GM19468 (cell line): ENCODE measurements around the gene CORO1C.
"Not testable (repeated sequence)": the region's sequence is repeated elsewhere in the genome, so short reads cannot be mapped to it uniquely, and the experiment has no call there.

Source experiments
- ATAC-seq: cut with Tn5 transposase; IDR thresholded peaks from one replicate; pipeline ENCODE4 v1.9.1; 2021; ENCODE audit warnings: mild to moderate bottlenecking, moderate library complexity, moderate number of reproducible peaks; ENCODE audit not compliant: unreplicated experiment; ENCODE audit errors: extremely low read depth

Gene CORO1C

GRCh38 chr12:108654622-108655021 is 76.7 kb downstream of the CORO1C start:
- ATAC-seq: not testable (repeated sequence)

GRCh38 chr12:108653922-108654321 is 77.4 kb downstream of the CORO1C start:
- no peak for ATAC-seq

GRCh38 chr12:108653082-108653516 is 78.2 kb downstream of the CORO1C start:
- ATAC-seq: no peak

- no peak for ATAC-seq
Observed at GRCh38 chr12:108650083-108650482, 81.2 kb downstream of the CORO1C start.

- ATAC-seq: no peak
Observed at GRCh38 chr12:108649669-108650068, 81.6 kb downstream of the CORO1C start.

- no peak for ATAC-seq
Observed at GRCh38 chr12:108649126-108649525, 82.2 kb downstream of the CORO1C start.

GRCh38 chr12:108648371-108648770 is 82.9 kb downstream of the CORO1C start:
- no peak for ATAC-seq

GRCh38 chr12:108647585-108648287 is 83.6 kb downstream of the CORO1C start:
- ATAC-seq: no peak

- no peak for ATAC-seq
Observed at GRCh38 chr12:108646600-108647579, 84.4 kb downstream of the CORO1C start.

GRCh38 chr12:108645686-108646599 is 85.4 kb downstream of the CORO1C start:
- no peak for ATAC-seq

- ATAC-seq: no peak
Observed at GRCh38 chr12:108644811-108645120, 86.6 kb downstream of the CORO1C start.

GRCh38 chr12:108643941-108644810 is 87.1 kb downstream of the CORO1C start:
- no peak for ATAC-seq

GRCh38 chr12:108642899-108643654 is 88.2 kb downstream of the CORO1C start:
- ATAC-seq: no peak

GRCh38 chr12:108642269-108642870 is 88.9 kb downstream of the CORO1C start:
- no peak for ATAC-seq

GRCh38 chr12:108641446-108642268 is 89.7 kb downstream of the CORO1C start:
- ATAC-seq: no peak

GRCh38 chr12:108640802-108641445 is 90.4 kb downstream of the CORO1C start:
- ATAC-seq: no peak
